Ishikawa (cell line): ENCODE results near the gene OR10V1.

Experiments used
- CEBPB ChIP-seq: IDR thresholded peaks from 2 replicates; pipeline ENCODE4 v1.6.1; 2012
- CREB1 ChIP-seq: IDR thresholded peaks from 2 replicates; pipeline ENCODE4 v1.6.1; 2012; ENCODE audit warnings: low read depth
- EGR1 ChIP-seq: IDR thresholded peaks from 2 replicates; pipeline ENCODE4 v1.6.1; 2012
- EP300 ChIP-seq: IDR thresholded peaks from 2 replicates; pipeline ENCODE4 v1.6.1; 2012; ENCODE audit warnings: borderline replicate concordance
- FOXM1 ChIP-seq: IDR thresholded peaks from 2 replicates; pipeline ENCODE4 v1.6.1; 2012; ENCODE audit warnings: low read depth, borderline replicate concordance
- MAX ChIP-seq: IDR thresholded peaks from 2 replicates; pipeline ENCODE4 v1.6.1; 2012
- NFIC ChIP-seq: IDR thresholded peaks from 2 replicates; pipeline ENCODE4 v1.6.1; 2012
- RAD21 ChIP-seq: IDR thresholded peaks from 2 replicates; pipeline ENCODE4 v1.6.1; 2012; ENCODE audit warnings: low read depth
- REST ChIP-seq: IDR thresholded peaks from 2 replicates; pipeline ENCODE4 v1.6.1; 2012; ENCODE audit warnings: low read depth, mild to moderate bottlenecking
- TAF1 ChIP-seq: IDR thresholded peaks from 2 replicates; pipeline ENCODE4 v1.6.1; 2012; ENCODE audit warnings: low read depth, mild to moderate bottlenecking
- TCF12 ChIP-seq: IDR thresholded peaks from 2 replicates; pipeline ENCODE4 v1.6.1; 2012; ENCODE audit warnings: low read depth
- TEAD4 ChIP-seq: IDR thresholded peaks from 2 replicates; pipeline ENCODE4 v1.6.1; 2012
- USF1 ChIP-seq: IDR thresholded peaks from 2 replicates; pipeline ENCODE4 v1.6.1; 2012
- YY1 ChIP-seq: IDR thresholded peaks from 2 replicates; pipeline ENCODE4 v1.6.1; 2012; ENCODE audit warnings: low read depth
- ZBTB7A ChIP-seq: IDR thresholded peaks from 2 replicates; pipeline ENCODE4 v1.6.1; 2012; ENCODE audit warnings: low read depth

The OR10V1 gene

GRCh38 chr11:59719556-59719955, 5.9 kb upstream of the OR10V1 start:
- no peak for TF ChIP-seq REST
- no peak for TF ChIP-seq YY1
- TF ChIP-seq EP300 = no peak
- no peak for TF ChIP-seq RAD21
- no peak for TF ChIP-seq TAF1

- TF ChIP-seq NFIC (no peak), YY1 (no peak), CEBPB (no peak)
Observed at GRCh38 chr11:59716051-59716450, 2.4 kb upstream of the OR10V1 start.

- no peak for TF ChIP-seq EGR1
- TF ChIP-seq TEAD4 = no peak
- TF ChIP-seq FOXM1 = no peak
- no peak for TF ChIP-seq REST
- TF ChIP-seq YY1 = no peak
- no peak for TF ChIP-seq EP300
- no peak for TF ChIP-seq NFIC
Observed at GRCh38 chr11:59710136-59710847, 3.4 kb downstream of the OR10V1 start.

- TF ChIP-seq EP300 (no peak), TAF1 (no peak), MAX (no peak)
Observed at GRCh38 chr11:59708537-59708936, 5.1 kb downstream of the OR10V1 start.

- TF ChIP-seq ZBTB7A (no peak), TCF12 (no peak), EP300 (no peak), EGR1 (no peak), CREB1 (no peak)
Observed at GRCh38 chr11:59707371-59707770, 6.3 kb downstream of the OR10V1 start.

GRCh38 chr11:59706518-59707285, 6.9 kb downstream of the OR10V1 start:
- no peak for TF ChIP-seq ZBTB7A
- no peak for TF ChIP-seq CREB1
- TF ChIP-seq EGR1 = no peak
- TF ChIP-seq YY1 = no peak
- TF ChIP-seq RAD21 = no peak
- TF ChIP-seq NFIC = no peak
- TF ChIP-seq USF1 = no peak
- TF ChIP-seq TEAD4 = no peak
- no peak for TF ChIP-seq EP300
- no peak for TF ChIP-seq REST
- TF ChIP-seq CEBPB = no peak
- TF ChIP-seq TCF12 = no peak
- no peak for TF ChIP-seq TAF1
- TF ChIP-seq MAX = no peak
